ENCODE results near the gene TMEM143. TPM values are rescaled to one million over a fixed set of nuclear protein-coding genes. Genes with fewer than 3 reads are reported as not detected.
A peak's percentile ranks its signal among the peaks of the same experiment; 100 is the strongest.

Gene TMEM143
- total RNA-seq, 1 donor from 2014 or later, result 25.3 TPM

DNA sequence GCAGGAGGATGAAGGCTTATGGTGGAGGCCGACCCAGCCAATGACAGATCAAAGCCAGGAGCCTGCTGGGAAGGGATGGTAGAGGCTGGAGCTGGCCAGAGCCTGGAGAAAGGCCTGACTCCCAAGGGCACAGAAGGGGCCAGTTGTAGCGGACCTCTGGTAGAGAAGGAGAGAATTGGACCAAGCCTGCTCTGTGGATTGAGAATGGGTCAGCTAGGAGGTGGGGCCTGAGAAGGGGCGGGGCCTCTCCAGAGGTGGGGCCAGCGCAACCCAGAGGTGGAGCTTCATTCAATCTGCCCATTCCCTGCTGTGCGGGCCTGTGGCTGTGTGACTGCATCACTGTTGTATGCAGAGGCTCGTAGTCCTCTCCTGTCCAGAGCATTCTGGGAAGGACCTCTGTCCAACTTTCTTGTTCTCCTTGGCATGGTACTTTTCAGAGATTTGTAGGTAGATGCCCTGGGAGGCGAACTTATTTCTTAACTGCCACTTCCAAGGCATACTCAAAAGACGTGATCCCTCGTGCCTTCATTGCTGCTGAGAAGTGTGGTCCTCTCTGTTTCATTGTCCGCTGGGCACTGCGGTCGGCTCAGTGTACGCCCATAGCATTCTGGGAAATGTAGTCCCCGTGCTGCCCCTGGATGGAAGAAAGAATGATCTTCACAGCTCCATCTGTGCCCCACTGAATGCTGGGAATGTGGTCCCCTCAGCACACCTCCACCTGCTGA is 36.4 kb upstream of the TMEM143 start:
- Histone ChIP-seq H3K36me3 (no peaks in the 10 kb centered on the region), H3K4me3 (peak overlapping the region in 1 of 2 donors; percentile 20), H3K27ac (peak overlapping the region in 1 of 2 donors; percentile 11), H3K27me3 (peaks cover 20% of the 10 kb centered on the region), H3K4me1 (no peaks in the 10 kb centered on the region), H3K9me3 (no peaks in the 10 kb centered on the region)
- TF ChIP-seq CTCF (IDR thresholded peaks at IDR 0.05), result no peak
- intact Hi-C loops (cut with DNase I), result no loop called here
- peak in 1 of 2 donors; percentile 78 for DNase-seq (ENCODE audit: low spot score in 2 of 2)

GRCh38 chr19:48398375-48399235 is 34.9 kb upstream of the TMEM143 start:
- intact Hi-C loops (cut with DNase I), result no loop called here
- peaks cover 34% of the 10 kb centered on the region for H3K27me3 ChIP-seq
- peak in 1 of 2 donors; percentile 80 for DNase-seq (ENCODE audit: low spot score in 2 of 2)

GRCh38 chr19:48398102-48398374 is 34.3 kb upstream of the TMEM143 start:
- Histone ChIP-seq H3K36me3 (no peaks in the 10 kb centered on the region), H3K4me3 (peak overlapping the region; percentile 40 to 59), H3K9me3 (no peaks in the 10 kb centered on the region), H3K4me1 (peaks cover 0 to 8% of the 10 kb centered on the region in 2 donors), H3K27me3 (peaks cover 36% of the 10 kb centered on the region), H3K27ac (no peak overlapping the region)
- no peak for DNase-seq (ENCODE audit: low spot score in 2 of 2)
- intact Hi-C loops (cut with DNase I), result no loop called here
- no peak for TF ChIP-seq CTCF (IDR thresholded peaks at IDR 0.05)

More at GRCh38 chr19:48398375-48399235, 34.9 kb upstream of the TMEM143 start:
- no peak overlapping the region for H3K27ac ChIP-seq
- no peaks in the 10 kb centered on the region for H3K9me3 ChIP-seq
- H3K4me3 ChIP-seq, result peak overlapping the region; percentile 40 to 59
- no peaks in the 10 kb centered on the region for H3K36me3 ChIP-seq
- no peak for TF ChIP-seq CTCF (IDR thresholded peaks at IDR 0.05)
- H3K4me1 ChIP-seq, result peaks cover 0 to 5% of the 10 kb centered on the region in 2 donors

- TF ChIP-seq CTCF (IDR thresholded peaks at IDR 0.05), result no peak
- H3K36me3 ChIP-seq, result no peaks in the 10 kb centered on the region
- H3K4me3 ChIP-seq, result peak overlapping the region in 1 of 2 donors; percentile 59
- H3K27ac ChIP-seq, result no peak overlapping the region
- peaks cover 36% of the 10 kb centered on the region for H3K27me3 ChIP-seq
- H3K9me3 ChIP-seq, result no peaks in the 10 kb centered on the region
- peaks cover 0 to 8% of the 10 kb centered on the region in 2 donors for H3K4me1 ChIP-seq
- intact Hi-C loops (cut with DNase I), result no loop called here
- DNase-seq (ENCODE audit: low spot score in 2 of 2), result no peak
Observed at GRCh38 chr19:48397263-48398101, 33.7 kb upstream of the TMEM143 start.

DNA sequence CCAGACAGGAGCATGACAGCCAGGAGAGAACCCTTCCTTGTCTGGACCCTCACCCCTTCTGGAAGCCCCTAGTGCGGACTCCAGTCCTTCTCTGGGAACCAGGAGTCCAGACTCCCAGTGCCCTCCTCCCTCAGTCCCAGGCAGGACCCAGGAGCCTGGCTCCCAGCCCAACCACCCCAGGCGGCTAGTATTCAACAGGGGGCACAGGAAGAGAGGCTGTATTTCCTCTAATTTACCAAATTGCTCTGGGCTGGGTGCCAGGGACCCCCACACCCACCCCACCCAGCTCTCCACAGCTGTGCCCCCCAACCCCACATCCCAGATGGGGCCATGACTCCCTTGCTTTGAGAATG is 33.1 kb upstream of the TMEM143 start:
- intact Hi-C loops (cut with DNase I), result no loop called here
- no peak for DNase-seq (ENCODE audit: low spot score in 2 of 2)
- Histone ChIP-seq H3K36me3 (no peaks in the 10 kb centered on the region), H3K27me3 (peaks cover 36% of the 10 kb centered on the region), H3K4me1 (peaks cover 0 to 8% of the 10 kb centered on the region in 2 donors), H3K9me3 (no peaks in the 10 kb centered on the region), H3K4me3 (no peak overlapping the region), H3K27ac (no peak overlapping the region)
- no peak for TF ChIP-seq CTCF (IDR thresholded peaks at IDR 0.05)
